Mucosa of descending colon (tissue), 3 donors: ENCODE measurements around the gene NUDT16L1. TPM values are rescaled to one million over a fixed set of nuclear protein-coding genes. Genes with fewer than 3 reads are reported as not detected.
A peak's percentile ranks its signal among the peaks of the same experiment; 100 is the strongest.

Experiments
- ATAC-seq: fragments of 200-7000 bp; cut with Tn5 transposase; one replicate; pipeline ENCODE4 v1.9.1; 2020; ENCODE audit warnings: mild to moderate bottlenecking, moderate library complexity
- DNase-seq, 3 donors: peaks; one replicate each; pipeline ENCODE4 v3.0.0-alpha.2; 2020
- H3K36me3 ChIP-seq: fragments of 200-600 bp; one replicate; pipeline ENCODE4 v1.8.0; 2021; ENCODE audit warnings: low read depth, mild to moderate bottlenecking
- H3K4me1 ChIP-seq: fragments of 200-600 bp; one replicate; pipeline ENCODE4 v1.8.0; 2021; ENCODE audit warnings: low read depth, mild to moderate bottlenecking
- H3K4me3 ChIP-seq: fragments of 200-600 bp; one replicate; pipeline ENCODE4 v1.8.0; 2021; ENCODE audit warnings: mild to moderate bottlenecking
- H3K9me3 ChIP-seq: fragments of 200-600 bp; one replicate; pipeline ENCODE4 v1.8.0; 2021; ENCODE audit warnings: mild to moderate bottlenecking
- CTCF ChIP-seq: fragments of 200-600 bp; IDR thresholded peaks from one replicate; pipeline ENCODE4 v1.8.0; 2022; ENCODE audit warnings: antibody characterized with exemption, mild to moderate bottlenecking
- intact Hi-C, 2 donors: fragments of 100-400 bp; cut with DNase I in 1 of 2; cut with micrococcal nuclease in 1 of 2; formaldehyde crosslinking; loops; one replicate each; pipeline versions ENCODE4 v1.11.0 to v1.11.1; 2022; cut with DNase I, micrococcal nuclease
- total RNA-seq, 3 donors: library from RNA; stranded (reverse); fragmentation: NEBNext Ultra II Directional in 2 of 3; extraction: Animal tissue kit (Norgen Biotek cat#: 25700) in 2 of 3; gene quantifications; one replicate each; pipeline versions ENCODE4 v1.2.1 to v1.2.4, GENCODE V29; 2021 to 2023
- donor health status: DM: no; HTN: no; CAD: no; lungs with moderate emphysema.
- donor health status: DM: no; HTN: no; CAD: no.
- donor health status: DM: no; HTN: yes; CAD: no.

NUDT16L1 gene
- total RNA-seq, 3 donors from 2014 or later, result 28.3 to 47.8 (median 40.4) TPM

- DNase-seq, result peak; percentile 58 to 81 (median 74)
- H3K36me3 ChIP-seq, result peaks cover 4% of the 10 kb centered on the region
- peak; percentile 55 for ATAC-seq
- H3K4me3 ChIP-seq, result peak overlapping the region; percentile 98
- no peak for TF ChIP-seq CTCF
- H3K9me3 ChIP-seq, result no peaks in the 10 kb centered on the region
- intact Hi-C loops, result no loop called here
- peaks cover 17% of the 10 kb centered on the region for H3K4me1 ChIP-seq
These were observed 737 bp downstream of the NUDT16L1 start for GRCh38 chr16:4693956-4694641.

- no peak for TF ChIP-seq CTCF
- Histone ChIP-seq H3K4me3 (no peak overlapping the region), H3K4me1 (peaks cover 17% of the 10 kb centered on the region), H3K9me3 (no peaks in the 10 kb centered on the region), H3K36me3 (peaks cover 4% of the 10 kb centered on the region)
- DNase-seq (peak in 2 of 3 donors; percentile 43 to 62), ATAC-seq (no peak)
- intact Hi-C loops, result no loop called here
These were observed 1.5 kb downstream of the NUDT16L1 start for GRCh38 chr16:4694642-4695451.

- Histone ChIP-seq H3K9me3 (no peaks in the 10 kb centered on the region), H3K4me1 (peaks cover 17% of the 10 kb centered on the region), H3K4me3 (no peak overlapping the region), H3K36me3 (peaks cover 4% of the 10 kb centered on the region)
- intact Hi-C loops, result no loop called here
- TF ChIP-seq CTCF, result no peak
- DNase-seq (no peak), ATAC-seq (no peak)
These were observed 2.3 kb downstream of the NUDT16L1 start for GRCh38 chr16:4695473-4696171.

DNA sequence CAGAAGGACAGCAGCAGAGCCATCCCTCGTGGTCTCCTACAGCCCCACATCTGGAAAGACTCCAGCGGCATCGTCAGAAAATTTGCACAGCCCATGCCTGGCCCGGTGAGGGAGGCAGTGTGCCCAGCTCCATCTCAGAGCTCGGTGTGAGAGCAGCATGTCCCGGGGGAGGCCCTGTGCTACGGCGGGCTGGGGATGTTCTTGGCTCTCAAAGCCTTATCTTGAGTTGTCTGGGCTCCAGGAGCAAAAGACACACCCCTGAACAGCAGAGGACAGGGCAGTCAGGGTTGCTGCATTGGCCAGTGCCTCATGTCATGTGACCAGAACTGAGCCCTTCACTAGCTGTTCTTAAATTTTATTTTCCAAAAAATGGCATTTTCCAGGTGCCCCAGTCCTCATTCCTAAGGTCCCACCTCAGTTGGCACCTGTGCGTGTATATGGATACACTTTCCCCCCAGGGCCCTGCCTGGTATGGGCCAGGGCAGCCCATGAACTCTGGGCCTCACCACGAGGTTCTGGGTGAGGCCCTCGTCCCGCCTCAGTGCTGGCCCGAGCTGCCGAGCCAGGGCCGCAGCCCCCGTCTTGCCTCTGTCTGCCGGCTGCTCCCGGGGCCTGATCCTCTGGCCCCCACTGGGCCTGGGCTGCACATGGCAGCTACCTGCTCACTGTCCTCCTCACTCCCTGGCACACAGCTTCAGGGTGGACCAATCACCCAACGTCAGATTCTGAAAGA, 3.0 kb downstream of the NUDT16L1 start:
- peak in 1 of 3 donors; percentile 64 for DNase-seq
- Histone ChIP-seq H3K4me1 (peaks cover 23% of the 10 kb centered on the region), H3K36me3 (peaks cover 4% of the 10 kb centered on the region), H3K9me3 (no peaks in the 10 kb centered on the region), H3K4me3 (no peak overlapping the region)
- no peak for ATAC-seq
- intact Hi-C loops, result no loop called here
- no peak for TF ChIP-seq CTCF
